ENCODE results near the gene MRLN. TPM values are rescaled to one million over a fixed set of nuclear protein-coding genes. Genes with fewer than 3 reads are reported as not detected.

The MRLN gene
- total and polyA plus RNA-seq, 2 of the 8 experiments (the other 6 are each of a cell fraction or from before 2014, with no cell fraction given), result 0.21 TPM; not detected in 1

DNA sequence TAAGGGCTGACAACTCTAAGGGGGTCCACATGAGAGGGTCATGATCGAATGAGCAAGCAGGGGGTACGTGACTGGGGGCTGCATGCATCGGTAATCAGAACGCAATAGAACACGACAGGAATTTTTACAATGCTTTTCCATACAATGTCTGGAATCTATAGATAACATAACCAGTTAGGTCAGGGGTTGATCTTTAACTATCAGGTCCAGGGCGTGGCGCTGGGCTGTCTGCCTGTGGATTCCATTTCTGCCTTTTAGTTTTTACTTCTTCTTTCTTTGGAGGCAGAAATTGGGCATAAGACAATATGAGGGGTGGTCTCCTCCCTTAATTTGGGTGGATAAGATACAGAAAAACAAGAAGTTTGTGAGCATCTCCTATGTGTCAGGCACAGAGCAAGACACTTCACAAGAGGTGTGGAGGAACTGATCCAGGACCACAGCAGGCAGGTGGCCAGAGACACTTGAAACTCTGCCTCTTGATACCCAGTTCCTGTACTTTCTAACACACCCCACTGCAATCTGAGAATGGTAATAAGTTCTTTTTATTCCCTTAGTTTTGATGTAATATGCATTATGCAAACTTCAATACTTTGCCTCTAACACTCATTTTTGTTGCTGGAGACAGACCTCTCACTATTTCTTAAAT lies 18.0 kb upstream of the MRLN start:
- H3K27ac ChIP-seq (ENCODE audit: low read depth, low read length), result no peak overlapping the region
- H3K4ac ChIP-seq (replicated peaks; ENCODE audit: insufficient read length, low read depth, low read length), result no peak overlapping the region
- H3K14ac ChIP-seq (ENCODE audit: insufficient read length), result no peak overlapping the region
- H2BK20ac ChIP-seq (ENCODE audit: low read length), result no peak overlapping the region
- H4K20me1 ChIP-seq (replicated peaks in 1 of 2; ENCODE audit: control insufficient read depth in 1 of 2, insufficient read depth in 2 of 2, low read length in 2 of 2), result no peaks in the 10 kb centered on the region
- no peaks in the 10 kb centered on the region for H3K27me3 ChIP-seq (replicated peaks in 1 of 4; ENCODE audit: control insufficient read depth in 3 of 4, extremely low read depth in 1 of 4, insufficient read depth in 3 of 4, low read length in 3 of 4)
- H2AFZ ChIP-seq (ENCODE audit: low read length), result no peak overlapping the region
- no peak for DNase-seq (ENCODE audit: low read depth in 1 of 2, low spot score in 2 of 2)
- H2BK5ac ChIP-seq (ENCODE audit: low read depth, low read length), result no peak overlapping the region
- H3K4me3 ChIP-seq (ENCODE audit: extremely low read depth in 1 of 4, insufficient read depth in 2 of 4, low read depth in 3 of 4, low read length in 4 of 4), result no peak overlapping the region
- H2BK12ac ChIP-seq (ENCODE audit: low read depth, low read length), result no peak overlapping the region
- peaks cover 12 to 13% of the 10 kb centered on the region in 2 experiments; a peak in 3 of 4 replicates for H3K9me3 ChIP-seq (ENCODE audit: insufficient read depth in 2 of 2, low read depth in 1 of 2, low read length in 1 of 2)
- no peak overlapping the region for H4K5ac ChIP-seq (ENCODE audit: insufficient read length, low read depth, low read length)
- 95% methylated on average over 7 of the region's 7 CpGs; no CpG with 5 or more reads in 1 of the 2 experiments for WGBS, 2 experiments (ENCODE audit: extremely low coverage in 1 of 2, insufficient coverage in 1 of 2, insufficient read length in 1 of 2, insufficient replicate concordance in 2 of 2, low coverage in 1 of 2, low lambda C conversion rate in 2 of 2, missing lambda C conversion rate in 1 of 2)
- H3K18ac ChIP-seq (ENCODE audit: extremely low read depth, low read length), result no peak overlapping the region
- no peak overlapping the region for H4K91ac ChIP-seq (replicated peaks; ENCODE audit: insufficient read length, low read length)
- no peaks in the 10 kb centered on the region; a peak in 1 of 8 replicates for H3K36me3 ChIP-seq (ENCODE audit: control insufficient read depth in 2 of 4, insufficient read depth in 4 of 4, low read length in 3 of 4)
- no peaks in the 10 kb centered on the region for H3K4me1 ChIP-seq (replicated peaks in 1 of 4; ENCODE audit: control insufficient read depth in 3 of 4, insufficient read depth in 4 of 4, low read length in 3 of 4)
- no peaks in the 10 kb centered on the region for H3K79me2 ChIP-seq (ENCODE audit: control insufficient read depth in 1 of 2, insufficient read depth in 2 of 2, low read length in 2 of 2)
- CTCF ChIA-PET (ENCODE audit: partially characterized antibody), result interaction anchor here (0.6 kb wide), 2 partner anchors 37 to 276 kb away, joined by 3 to 6 read pairs; no protein-coding TSS in a partner anchor
- no peak overlapping the region for H3K56ac ChIP-seq (replicated peaks; ENCODE audit: insufficient read length, low read depth, low read length)
- no peak for TF ChIP-seq SIN3A (conservative IDR thresholded peaks at IDR 0.05 in 1 of 2, IDR thresholded peaks at IDR 0.05 in 1 of 2; ENCODE audit: low read depth in 1 of 2, low read length in 2 of 2)
- no peak for TF ChIP-seq BRCA1 (IDR thresholded peaks at IDR 0.05; ENCODE audit: low read depth, low read length)
- TF ChIP-seq NANOG (IDR thresholded peaks at IDR 0.05; ENCODE audit: insufficient read depth, low read depth, low read length, poor library complexity, severe bottlenecking), result no peak
- TF ChIP-seq FOSL1 (IDR thresholded peaks at IDR 0.05; ENCODE audit: insufficient read depth, low read depth, low read length), result no peak
- TF ChIP-seq, protein P1, sequence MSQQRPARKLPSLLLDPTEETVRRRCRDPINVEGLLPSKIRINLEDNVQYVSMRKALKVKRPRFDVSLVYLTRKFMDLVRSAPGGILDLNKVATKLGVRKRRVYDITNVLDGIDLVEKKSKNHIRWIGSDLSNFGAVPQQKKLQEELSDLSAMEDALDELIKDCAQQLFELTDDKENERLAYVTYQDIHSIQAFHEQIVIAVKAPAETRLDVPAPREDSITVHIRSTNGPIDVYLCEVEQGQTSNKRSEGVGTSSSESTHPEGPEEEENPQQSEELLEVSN (IDR thresholded peaks at IDR 0.05), result no peak
- no peak for TF ChIP-seq CEBPB (IDR thresholded peaks at IDR 0.05; ENCODE audit: low read depth, low read length)
- no peak for TF ChIP-seq POU5F1 (IDR thresholded peaks at IDR 0.05; ENCODE audit: low read depth, low read length)
- no peak for TF ChIP-seq ATF2 (IDR thresholded peaks at IDR 0.05; ENCODE audit: low read length)
- TF ChIP-seq SIX5 (IDR thresholded peaks at IDR 0.05; ENCODE audit: low read depth, low read length), result no peak
- no peak overlapping the region for H4K8ac ChIP-seq (ENCODE audit: extremely low read depth, insufficient read depth, low read length)
- H3K23ac ChIP-seq (ENCODE audit: insufficient read length), result no peak overlapping the region
- no peak overlapping the region for H3K4me2 ChIP-seq (ENCODE audit: insufficient read depth in 1 of 2, low read depth in 2 of 2, low read length in 2 of 2)
- no peak for FAIRE-seq
- POLR2A ChIA-PET (ENCODE audit: partially characterized antibody), result no interaction called here
- no peak overlapping the region for H3K9ac ChIP-seq (replicated peaks in 1 of 4; ENCODE audit: extremely low read depth in 1 of 4, low read depth in 3 of 4, low read length in 3 of 4)
- H3K79me1 ChIP-seq (ENCODE audit: low read depth, low read length), result no peaks in the 10 kb centered on the region
- no peaks in the 10 kb centered on the region; the same call in 1 of the 2 replicates for H3K23me2 ChIP-seq (ENCODE audit: low read depth, low read length)
- H2BK15ac ChIP-seq (ENCODE audit: low read length), result no peak overlapping the region
- no peak overlapping the region for H2BK120ac ChIP-seq (replicated peaks; ENCODE audit: low read depth, low read length)
- H2AK5ac ChIP-seq (ENCODE audit: low read depth, low read length), result no peak overlapping the region

All from H1 (cell line).